GM23248 (cell line): ENCODE measurements around the gene SLC2A6.

Experiments
- EZH2 ChIP-seq: fragments of 200-600 bp; sonication (generic); IDR thresholded peaks from 2 replicates; pipeline ENCODE4 v1.6.1; 2018; ENCODE audit warnings: antibody characterized with exemption, mild to moderate bottlenecking; ENCODE audit not compliant: insufficient read depth, poor library complexity, severe bottlenecking
- EZH2phosphoT487 ChIP-seq: fragments of 200-600 bp; sonication (generic); IDR thresholded peaks from 2 replicates; pipeline ENCODE4 v1.6.1; 2018; ENCODE audit warnings: antibody characterized with exemption, moderate library complexity, mild to moderate bottlenecking, low read depth; ENCODE audit not compliant: insufficient read depth

GRCh38 chr9:133518200-133518599 lies 39.3 kb upstream of the SLC2A6 start:
- TF ChIP-seq EZH2 (no peak), EZH2phosphoT487 (no peak)
